GM19324 (cell line): ENCODE measurements around the gene TRIM46.
A peak's percentile ranks its signal among the peaks of the same experiment; 100 is the strongest.
"Not testable (repeated sequence)": the region's sequence is repeated elsewhere in the genome, so short reads cannot be mapped to it uniquely, and the experiment has no call there.

Experiments
- ATAC-seq: cut with Tn5 transposase; IDR thresholded peaks from one replicate; pipeline ENCODE4 v1.9.1; 2021; ENCODE audit warnings: mild to moderate bottlenecking, moderate library complexity; ENCODE audit not compliant: unreplicated experiment, low FRiP score

Gene TRIM46

DNA sequence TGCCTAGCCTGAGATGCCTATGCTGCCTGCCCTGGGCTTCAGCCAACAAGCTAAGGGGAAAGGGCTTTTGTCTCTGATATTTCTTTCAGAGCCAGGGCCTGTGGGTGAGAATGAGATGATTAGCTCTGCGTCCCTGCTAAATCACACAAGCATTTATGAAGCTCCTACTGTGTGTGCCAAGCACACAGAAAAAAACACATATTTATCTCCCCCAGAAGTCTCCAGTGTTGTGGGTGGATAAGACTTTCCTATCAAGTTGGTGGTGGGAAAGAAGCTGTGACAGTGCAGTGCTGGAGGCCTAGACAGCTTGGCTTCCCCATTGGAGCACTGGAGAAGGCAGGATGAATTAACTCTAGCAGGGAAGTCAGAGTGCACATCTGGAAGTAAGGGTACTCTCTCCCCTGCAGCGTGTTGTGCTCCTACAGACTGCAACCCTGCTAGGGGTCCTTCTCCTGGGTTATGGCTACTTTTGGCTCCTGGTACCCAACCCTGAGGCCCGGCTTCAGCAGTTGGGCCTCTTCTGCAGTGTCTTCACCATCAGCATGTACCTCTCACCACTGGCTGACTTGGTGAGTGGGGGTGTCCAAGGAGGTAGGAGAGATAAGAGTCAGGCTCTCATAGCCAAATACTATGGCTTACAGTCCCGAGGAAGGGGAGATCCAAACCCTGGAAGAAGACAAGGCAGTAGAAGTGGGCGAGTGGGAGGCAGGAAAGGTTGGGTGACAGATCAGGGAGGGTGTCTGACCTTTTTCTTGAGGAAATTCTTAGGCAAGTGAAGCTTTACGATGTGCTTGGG is 36.3 kb upstream of the TRIM46 start:
- ATAC-seq: no peak

DNA sequence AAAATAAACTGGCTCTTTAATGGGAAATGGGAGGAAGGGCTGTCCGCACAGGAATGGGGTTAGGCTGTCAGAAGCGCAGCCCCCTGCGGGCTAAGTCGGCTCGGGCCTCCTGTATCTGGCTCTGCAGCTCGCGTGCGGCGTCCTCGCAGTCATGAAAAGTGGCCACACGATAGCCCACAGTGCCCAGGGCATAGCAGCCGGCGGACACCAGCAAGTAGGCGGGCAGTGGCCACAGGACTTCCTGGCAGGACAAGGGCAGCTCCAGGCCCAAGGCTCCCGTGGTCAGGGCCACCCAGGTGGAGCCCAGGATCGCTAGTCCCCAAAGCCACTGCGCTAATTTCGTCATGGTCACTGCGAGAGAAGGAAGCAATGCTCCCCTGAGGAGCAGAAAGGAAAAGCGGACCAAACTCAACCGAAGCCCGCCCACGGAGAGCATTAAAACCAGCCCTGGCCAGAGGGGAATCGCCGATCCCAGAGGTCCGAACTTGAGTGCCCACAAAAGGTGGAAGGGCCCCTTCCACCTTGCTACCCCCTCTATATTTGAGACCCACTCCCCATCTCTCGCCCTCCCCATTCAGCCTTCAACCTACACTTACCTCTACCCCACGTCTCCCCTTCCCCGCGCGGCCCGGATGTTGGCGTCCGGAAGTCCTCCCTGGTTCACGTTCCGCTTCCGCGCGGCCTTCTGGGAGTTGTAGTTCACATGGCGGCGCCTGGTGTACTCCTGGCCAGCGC is 33.6 kb upstream of the TRIM46 start, which contains the start of gene DPM3:
DPM3 (minus strand) TSS at position 637 of the 735 bp plus-strand sequence; CDS start at position 346, 291 bp downstream.
- peak; percentile 47 for ATAC-seq

GRCh38 chr1:155140630-155140953 is 33.1 kb upstream of the TRIM46 start:
- ATAC-seq: no peak

- no peak for ATAC-seq
Measured at GRCh38 chr1:155141749-155142148, 31.9 kb upstream of the TRIM46 start.

DNA sequence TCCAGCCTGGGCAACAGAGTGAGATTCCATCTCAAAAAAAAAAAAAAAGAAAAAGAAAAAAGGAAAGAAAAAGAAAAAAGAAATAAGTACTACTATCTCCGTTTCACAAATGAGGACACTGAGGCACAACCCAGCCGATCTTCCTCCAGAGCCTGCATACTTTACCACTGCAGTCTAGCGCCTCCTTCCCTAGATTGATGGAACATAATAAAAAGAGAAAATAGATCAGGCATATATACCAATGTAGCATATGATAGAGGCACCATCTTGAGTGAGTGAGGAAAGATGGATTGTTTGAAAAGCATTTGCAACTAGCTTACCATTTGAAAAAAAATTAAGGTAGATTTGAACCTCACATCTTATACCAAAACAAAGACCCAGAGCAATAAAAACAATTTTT is 28.2 kb upstream of the TRIM46 start:
- no peak for ATAC-seq

- not testable (repeated sequence) for ATAC-seq
Measured at GRCh38 chr1:155155996-155156643, 17.5 kb upstream of the TRIM46 start.

DNA sequence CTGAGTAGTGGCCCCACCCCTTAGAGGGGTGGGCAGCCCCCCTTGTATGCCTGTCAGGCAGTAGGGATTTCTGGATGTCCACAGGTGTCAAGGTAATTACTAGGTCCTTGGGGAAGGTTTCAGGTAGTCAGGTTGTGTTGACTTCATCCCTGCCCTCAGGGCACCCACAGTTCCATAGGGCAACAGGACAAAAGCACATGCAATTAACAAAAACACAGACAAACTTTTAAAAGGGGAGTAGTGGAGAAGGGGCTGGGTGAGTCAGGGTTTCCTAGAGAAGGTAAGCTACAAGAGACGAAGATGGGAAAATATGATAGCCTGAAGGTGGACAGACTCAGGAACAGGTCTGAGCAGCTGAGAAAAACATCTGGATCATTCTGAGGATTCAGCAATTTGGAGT is 14.7 kb upstream of the TRIM46 start:
- ATAC-seq: no peak

DNA sequence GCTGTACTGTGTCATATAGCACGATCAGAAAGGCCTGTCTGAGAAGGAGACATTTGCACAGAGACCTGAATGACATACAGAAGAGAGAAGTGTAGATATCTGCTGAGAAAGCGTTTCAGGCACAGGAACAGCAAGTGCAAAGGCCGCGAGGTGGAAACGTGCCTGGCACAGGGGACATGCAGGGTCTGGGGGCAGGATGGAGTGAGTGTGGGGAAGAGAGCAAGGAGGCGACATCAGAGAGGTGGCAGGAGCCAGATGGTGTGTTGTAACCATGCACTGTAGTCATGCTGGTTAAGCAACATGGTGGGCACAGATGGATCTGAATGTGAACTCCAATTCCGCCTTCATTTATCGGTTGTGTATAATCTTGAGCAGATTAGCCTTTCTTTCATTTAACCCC is 13.5 kb upstream of the TRIM46 start:
- ATAC-seq: no peak

GRCh38 chr1:155162631-155163030 is 11.0 kb upstream of the TRIM46 start:
- ATAC-seq: not testable (repeated sequence)

GRCh38 chr1:155163785-155164184 is 9.9 kb upstream of the TRIM46 start:
- not testable (repeated sequence) for ATAC-seq

GRCh38 chr1:155164625-155165024 is 9.0 kb upstream of the TRIM46 start:
- not testable (repeated sequence) for ATAC-seq

DNA sequence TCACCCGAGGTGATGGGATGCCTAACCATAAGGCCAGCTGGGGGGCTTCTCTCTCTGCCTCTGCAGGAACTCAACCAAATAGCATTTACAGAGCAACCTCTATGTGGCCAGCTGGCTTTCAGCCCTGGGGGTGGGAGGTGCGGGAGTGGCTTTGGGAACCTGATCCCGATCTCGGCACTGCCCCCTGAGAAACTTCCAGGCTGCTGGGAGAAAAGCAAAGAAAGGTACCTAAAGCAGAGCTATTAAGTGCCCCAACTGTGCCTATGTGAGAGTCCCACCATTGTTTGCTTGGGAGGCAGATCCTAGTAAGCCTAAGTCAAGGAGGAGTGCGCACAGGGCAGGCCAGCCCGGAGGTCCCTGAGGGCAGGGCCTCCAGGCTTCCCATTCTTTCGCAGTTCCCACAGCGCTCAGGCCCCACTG is 7.6 kb upstream of the TRIM46 start:
- ATAC-seq: no peak

DNA sequence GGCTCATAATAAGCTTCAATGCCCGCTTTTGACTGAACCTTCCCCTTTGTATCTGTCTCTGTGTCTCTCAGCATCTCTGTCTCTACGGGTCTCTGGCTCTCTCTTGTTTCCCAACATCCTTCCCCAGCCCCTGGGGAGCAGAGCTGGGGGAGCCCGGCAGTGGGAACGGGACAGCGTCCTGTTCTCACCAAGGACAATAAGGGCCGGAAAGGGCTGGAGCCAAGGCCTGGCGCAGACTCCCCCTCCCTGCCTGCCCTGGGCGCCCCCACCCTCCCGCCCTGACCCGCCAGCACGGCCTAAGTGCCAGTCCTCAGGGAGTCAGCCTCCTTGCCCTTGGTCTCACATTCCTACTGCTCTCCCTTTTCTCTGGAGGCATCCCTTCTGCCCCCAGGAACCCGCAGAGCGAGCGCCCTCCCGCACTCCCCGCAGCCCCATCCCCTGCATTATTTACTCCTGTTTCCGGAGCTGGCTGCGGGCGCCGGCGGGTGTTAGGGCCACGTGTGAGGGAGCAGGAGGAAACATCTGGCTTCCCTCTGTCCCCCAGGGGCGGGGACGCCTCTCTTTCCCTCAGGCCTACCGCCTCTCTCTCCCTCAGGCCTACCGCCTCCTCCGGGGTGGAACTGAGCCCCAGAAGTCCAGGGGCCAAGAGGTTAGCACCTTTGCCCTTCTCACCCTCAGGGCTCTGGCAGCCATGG is 7.0 kb upstream of the TRIM46 start:
- ATAC-seq: no peak

- no peak for ATAC-seq
Measured at GRCh38 chr1:155167166-155168104, 6.2 kb upstream of the TRIM46 start.

GRCh38 chr1:155168105-155168445 is 5.6 kb upstream of the TRIM46 start:
- not testable (repeated sequence) for ATAC-seq

GRCh38 chr1:155168456-155169210 is 5.0 kb upstream of the TRIM46 start:
- no peak for ATAC-seq

DNA sequence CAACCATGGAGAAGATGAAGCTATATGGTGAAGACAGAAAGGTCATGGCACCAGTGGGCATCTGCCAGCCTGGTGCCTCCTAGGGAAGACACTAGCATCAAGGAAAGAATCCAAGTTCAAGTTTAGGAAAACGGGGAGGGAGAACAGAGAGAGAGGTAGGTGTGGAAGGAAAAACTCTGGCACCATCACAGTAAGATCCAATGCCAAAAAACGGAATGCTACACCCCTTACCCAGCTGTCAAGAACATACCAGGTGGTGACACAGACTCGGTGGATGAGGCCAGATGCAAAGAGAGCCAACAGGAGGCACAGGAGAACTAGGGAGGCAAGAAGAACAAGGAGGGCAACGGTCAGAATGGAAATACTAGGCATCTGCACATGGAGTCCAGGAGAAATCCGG is 4.1 kb upstream of the TRIM46 start:
- ATAC-seq: no peak

- no peak for ATAC-seq
Measured at GRCh38 chr1:155170101-155170785, 3.4 kb upstream of the TRIM46 start.

- ATAC-seq: no peak
Measured at GRCh38 chr1:155170806-155171205, 2.8 kb upstream of the TRIM46 start.
